Right lobe of liver (tissue), 4 donors: ENCODE measurements around the gene PKD1.

ENCODE experiments used
- POLR2A ChIP-seq: fragments of 450-650 bp; IDR thresholded peaks from one replicate; pipeline ENCODE4 v1.6.1; 2017; ENCODE audit warnings: antibody characterized with exemption, mild to moderate bottlenecking
- TF ChIP-seq, protein P1 (sequence below), 4 donors: fragments of 200-600 bp in 3 of 4; fragments of 450-650 bp in 1 of 4; IDR thresholded peaks; one replicate each; pipeline versions ENCODE4 v1.5.1 to v1.8.0; 2016 to 2022; ENCODE audit warnings: antibody characterized with exemption in 4 of 4, mild to moderate bottlenecking in 2 of 4
- donor health status: DM: no; HTN: no; CAD: no.
- donor health status: DM: no; HTN: no; CAD: no.
- donor health status: DM: no; HTN: yes; CAD: no.

- TF ChIP-seq, protein P1, sequence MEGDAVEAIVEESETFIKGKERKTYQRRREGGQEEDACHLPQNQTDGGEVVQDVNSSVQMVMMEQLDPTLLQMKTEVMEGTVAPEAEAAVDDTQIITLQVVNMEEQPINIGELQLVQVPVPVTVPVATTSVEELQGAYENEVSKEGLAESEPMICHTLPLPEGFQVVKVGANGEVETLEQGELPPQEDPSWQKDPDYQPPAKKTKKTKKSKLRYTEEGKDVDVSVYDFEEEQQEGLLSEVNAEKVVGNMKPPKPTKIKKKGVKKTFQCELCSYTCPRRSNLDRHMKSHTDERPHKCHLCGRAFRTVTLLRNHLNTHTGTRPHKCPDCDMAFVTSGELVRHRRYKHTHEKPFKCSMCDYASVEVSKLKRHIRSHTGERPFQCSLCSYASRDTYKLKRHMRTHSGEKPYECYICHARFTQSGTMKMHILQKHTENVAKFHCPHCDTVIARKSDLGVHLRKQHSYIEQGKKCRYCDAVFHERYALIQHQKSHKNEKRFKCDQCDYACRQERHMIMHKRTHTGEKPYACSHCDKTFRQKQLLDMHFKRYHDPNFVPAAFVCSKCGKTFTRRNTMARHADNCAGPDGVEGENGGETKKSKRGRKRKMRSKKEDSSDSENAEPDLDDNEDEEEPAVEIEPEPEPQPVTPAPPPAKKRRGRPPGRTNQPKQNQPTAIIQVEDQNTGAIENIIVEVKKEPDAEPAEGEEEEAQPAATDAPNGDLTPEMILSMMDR (IDR thresholded peaks at IDR 0.05) = no peak
- no peak for TF ChIP-seq POLR2A
Observed at GRCh38 chr16:2176047-2176446, 40.3 kb upstream of the PKD1 start.
